Left renal pelvis (tissue), 4 donors: ENCODE measurements around the gene KIAA1671. TPM values are rescaled to one million over a fixed set of nuclear protein-coding genes. Genes with fewer than 3 reads are reported as not detected.

Experiments
- DNase-seq, 4 donors: peaks; one replicate each; pipeline ENCODE4 v3.0.0-alpha.2; 2013; ENCODE audit warnings: low read depth in 4 of 4, low spot score in 3 of 4
- polyA plus RNA-seq, 4 donors: library from polyadenylated mRNA; unstranded; fragments of 120-200 nt; gene quantifications; one replicate each; pipeline ENCODE4 v1.2.1, GENCODE V29; 2013; ENCODE audit not compliant: insufficient read length in 4 of 4

The KIAA1671 gene
- polyA plus RNA-seq, 4 donors = 21.0 to 28.4 (median 24.1) TPM

GRCh38 chr22:24950272-24950902, 2.1 kb upstream of the KIAA1671 start:
- DNase-seq = no peak

GRCh38 chr22:24952837-24953383, 394 bp downstream of the KIAA1671 start:
- no peak for DNase-seq

- no peak for DNase-seq
These were observed 1.0 kb downstream of the KIAA1671 start for GRCh38 chr22:24953384-24954113.

- DNase-seq = no peak
These were observed 1.6 kb downstream of the KIAA1671 start for GRCh38 chr22:24954114-24954463.

- DNase-seq = no peak
These were observed 2.3 kb downstream of the KIAA1671 start for GRCh38 chr22:24954856-24955255.

- no peak for DNase-seq
These were observed 4.5 kb downstream of the KIAA1671 start for GRCh38 chr22:24957043-24957442.

- DNase-seq = no peak
These were observed 8.8 kb downstream of the KIAA1671 start for GRCh38 chr22:24961217-24961844.

- no peak for DNase-seq
These were observed 9.6 kb downstream of the KIAA1671 start for GRCh38 chr22:24962094-24962493.

- no peak for DNase-seq
These were observed 10.3 kb downstream of the KIAA1671 start for GRCh38 chr22:24962835-24963234.

- no peak for DNase-seq
These were observed 11.9 kb downstream of the KIAA1671 start for GRCh38 chr22:24964441-24964840.

GRCh38 chr22:24965822-24966626, 13.5 kb downstream of the KIAA1671 start:
- no peak for DNase-seq

GRCh38 chr22:24968066-24968561, 15.6 kb downstream of the KIAA1671 start:
- no peak for DNase-seq

GRCh38 chr22:24969560-24970301, 17.2 kb downstream of the KIAA1671 start:
- no peak for DNase-seq

GRCh38 chr22:24972369-24972768, 19.9 kb downstream of the KIAA1671 start:
- DNase-seq = no peak

GRCh38 chr22:24973872-24974271, 21.4 kb downstream of the KIAA1671 start:
- no peak for DNase-seq

- no peak for DNase-seq
These were observed 22.7 kb downstream of the KIAA1671 start for GRCh38 chr22:24975125-24975640.

GRCh38 chr22:24975813-24976341, 23.4 kb downstream of the KIAA1671 start:
- no peak for DNase-seq

GRCh38 chr22:24976442-24977218, 24.1 kb downstream of the KIAA1671 start:
- DNase-seq = no peak
